OCI-LY1 (cell line): ENCODE measurements around the gene OGT.

Experiments used
- CTCF ChIP-seq: fragments of 200-600 bp; sonication (generic), shearing (Covaris generic); IDR thresholded peaks from 2 replicates; pipeline ENCODE4 v1.5.1; 2017; ENCODE audit warnings: mild to moderate bottlenecking, antibody characterized with exemption, low read length, moderate library complexity, mixed read lengths
- EZH2 ChIP-seq: fragments of 200-600 bp; sonication (generic), shearing (Covaris generic); IDR thresholded peaks from 2 replicates; pipeline ENCODE4 v1.8.0; 2017; ENCODE audit warnings: borderline replicate concordance, mixed run types, mild to moderate bottlenecking, antibody characterized with exemption, low read length, moderate library complexity, mixed read lengths

GRCh38 chrX:71496476-71496875 is 36.4 kb upstream of the OGT start:
- no peak for TF ChIP-seq CTCF
- TF ChIP-seq EZH2: no peak
